Thyroid gland (tissue), 4 donors: Measurements from ENCODE around the gene SLC47A2.

ENCODE experiments used
- POLR2A ChIP-seq, 2 donors: fragments of 450-650 bp; IDR thresholded peaks; one replicate each; pipeline ENCODE4 v1.6.1; 2017; ENCODE audit warnings: antibody characterized with exemption in 2 of 2, mild to moderate bottlenecking in 2 of 2, moderate library complexity in 1 of 2
- TF ChIP-seq, protein P1 (sequence below), 6 experiments: fragments of 200-600 bp in 3 of 6; fragments of 450-650 bp in 3 of 6; sonication (generic) in 3 of 6; IDR thresholded peaks; one replicate each; pipeline ENCODE4 v1.5.1; 2016 to 2019; ENCODE audit warnings: antibody characterized with exemption in 6 of 6, mild to moderate bottlenecking in 2 of 6, inconsistent platforms in 1 of 6, moderate library complexity in 1 of 6

DNA sequence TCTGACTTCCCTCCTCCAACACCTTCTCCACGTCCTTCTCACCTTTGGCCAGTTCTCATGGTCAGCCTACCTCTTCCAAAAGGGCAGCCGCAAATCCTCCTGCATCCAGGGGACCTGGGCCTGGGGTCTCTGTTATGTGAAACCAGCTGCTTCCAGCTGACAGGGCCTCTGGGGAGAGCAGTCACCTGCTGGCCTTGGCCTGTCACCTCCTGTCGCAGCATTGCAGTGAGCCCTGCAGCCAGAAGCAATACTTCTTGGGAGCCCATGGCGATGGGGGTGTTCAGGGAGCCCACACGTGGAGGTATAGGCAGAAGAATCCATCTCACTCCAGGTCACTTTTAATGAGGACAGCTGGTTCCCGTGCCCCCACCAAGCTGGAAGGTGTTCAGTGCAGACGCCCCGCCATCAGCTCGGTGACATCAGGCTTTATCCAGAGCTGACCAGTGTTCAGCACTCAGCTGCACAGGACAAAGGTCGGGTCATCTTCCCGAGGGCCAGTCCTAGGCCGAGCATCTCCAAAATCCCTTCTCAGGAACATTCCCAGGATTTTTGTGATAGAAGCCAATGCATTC lies 1.7 kb upstream of the SLC47A2 start:
- TF ChIP-seq, protein P1, sequence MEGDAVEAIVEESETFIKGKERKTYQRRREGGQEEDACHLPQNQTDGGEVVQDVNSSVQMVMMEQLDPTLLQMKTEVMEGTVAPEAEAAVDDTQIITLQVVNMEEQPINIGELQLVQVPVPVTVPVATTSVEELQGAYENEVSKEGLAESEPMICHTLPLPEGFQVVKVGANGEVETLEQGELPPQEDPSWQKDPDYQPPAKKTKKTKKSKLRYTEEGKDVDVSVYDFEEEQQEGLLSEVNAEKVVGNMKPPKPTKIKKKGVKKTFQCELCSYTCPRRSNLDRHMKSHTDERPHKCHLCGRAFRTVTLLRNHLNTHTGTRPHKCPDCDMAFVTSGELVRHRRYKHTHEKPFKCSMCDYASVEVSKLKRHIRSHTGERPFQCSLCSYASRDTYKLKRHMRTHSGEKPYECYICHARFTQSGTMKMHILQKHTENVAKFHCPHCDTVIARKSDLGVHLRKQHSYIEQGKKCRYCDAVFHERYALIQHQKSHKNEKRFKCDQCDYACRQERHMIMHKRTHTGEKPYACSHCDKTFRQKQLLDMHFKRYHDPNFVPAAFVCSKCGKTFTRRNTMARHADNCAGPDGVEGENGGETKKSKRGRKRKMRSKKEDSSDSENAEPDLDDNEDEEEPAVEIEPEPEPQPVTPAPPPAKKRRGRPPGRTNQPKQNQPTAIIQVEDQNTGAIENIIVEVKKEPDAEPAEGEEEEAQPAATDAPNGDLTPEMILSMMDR (IDR thresholded peaks at IDR 0.05), result no peak
- no peak for TF ChIP-seq POLR2A (IDR thresholded peaks at IDR 0.05)
